ENCODE results near the gene CWF19L1. TPM values are rescaled to one million over a fixed set of nuclear protein-coding genes. Genes with fewer than 3 reads are reported as not detected.

CWF19L1 gene
- total and polyA plus RNA-seq, 2 donors (not counting 1 experiment from before 2014, with no cell fraction given), result 16.0 to 17.3 TPM

GRCh38 chr10:100182908-100183307, 84.5 kb downstream of the CWF19L1 start:
- TF ChIP-seq CTCF (conservative IDR thresholded peaks at IDR 0.05 in 1 of 2, IDR thresholded peaks at IDR 0.05 in 1 of 2; ENCODE audit: low read depth in 1 of 2, low read length in 2 of 2) (no peak), EZH2 (IDR thresholded peaks at IDR 0.05; ENCODE audit: low read length, missing control alignments) (no peak)
- H3K27ac ChIP-seq (ENCODE audit: insufficient read depth, low read length), result no peak overlapping the region
- no peaks in the 10 kb centered on the region for H3K9me3 ChIP-seq (ENCODE audit: control insufficient read depth, insufficient read depth, low read depth, low read length)
- peaks cover 35% of the 10 kb centered on the region for H3K79me2 ChIP-seq (ENCODE audit: control insufficient read depth, insufficient read depth, low read length)
- peaks cover 3% of the 10 kb centered on the region for H3K4me1 ChIP-seq (ENCODE audit: control insufficient read depth, extremely low read depth, insufficient read depth, low read length)
- no peak for DNase-seq (ENCODE audit: low read depth in 2 of 2)
- no peak overlapping the region for H3K4me3 ChIP-seq (replicated peaks in 1 of 4; ENCODE audit: control extremely low read depth in 1 of 4, insufficient read depth in 1 of 4, low read depth in 3 of 4, low read length in 4 of 4)
- peaks cover 1% of the 10 kb centered on the region for H3K36me3 ChIP-seq (ENCODE audit: control insufficient read depth, insufficient read depth, low read length)
- no peak overlapping the region for H3K9ac ChIP-seq (ENCODE audit: insufficient read depth, low read length)
- no peaks in the 10 kb centered on the region for H3K27me3 ChIP-seq (ENCODE audit: control insufficient read depth, insufficient read depth, low read length)
- no peak overlapping the region for H2AFZ ChIP-seq (ENCODE audit: low read length)
- no peak overlapping the region for H3K4me2 ChIP-seq (ENCODE audit: extremely low read depth, insufficient read depth, low read length)
- no peaks in the 10 kb centered on the region for H4K20me1 ChIP-seq (ENCODE audit: control insufficient read depth, extremely low read depth, insufficient read depth, low read length)

Other genes with a start within 250 kb of the CWF19L1 start
- gene CPN1, start 185.8 kb downstream of the CWF19L1 start, total RNA-seq, result not detected in 2 replicates
- not detected in 2 replicates for gene CPN1, start 185.8 kb downstream of the CWF19L1 start, polyA plus RNA-seq
- 39.0 and 52.8 TPM in 2 replicates for gene ERLIN1, start 81.6 kb downstream of the CWF19L1 start, total RNA-seq
- gene ERLIN1, start 81.6 kb downstream of the CWF19L1 start, polyA plus RNA-seq, result 74.7 and 96.5 TPM in 2 replicates
- gene CHUK, start 38.0 kb downstream of the CWF19L1 start, total RNA-seq, result 20.8 and 22.1 TPM in 2 replicates
- 20.2 and 22.1 TPM in 2 replicates for gene CHUK, start 38.0 kb downstream of the CWF19L1 start, polyA plus RNA-seq
- gene BLOC1S2, start 19.0 kb upstream of the CWF19L1 start, total RNA-seq, result 59.1 and 88.8 TPM in 2 replicates
- gene BLOC1S2, start 19.0 kb upstream of the CWF19L1 start, polyA plus RNA-seq, result 48.1 and 49.4 TPM in 2 replicates
- gene PKD2L1, start 62.6 kb upstream of the CWF19L1 start, total RNA-seq, result not detected in 2 replicates
- gene PKD2L1, start 62.6 kb upstream of the CWF19L1 start, polyA plus RNA-seq, result not detected in 2 replicates
- 367 and 537 TPM in 2 replicates for gene SCD, start 79.6 kb upstream of the CWF19L1 start, total RNA-seq
- gene SCD, start 79.6 kb upstream of the CWF19L1 start, polyA plus RNA-seq, result 548 and 754 TPM in 2 replicates
- not detected in 2 replicates for gene WNT8B, start 195.4 kb upstream of the CWF19L1 start, total RNA-seq
- gene WNT8B, start 195.4 kb upstream of the CWF19L1 start, polyA plus RNA-seq, result not detected in 2 replicates